Astrocyte of the cerebellum (primary cell): Measurements from ENCODE around the gene CBLN3.
A peak's percentile ranks its signal among the peaks of the same experiment; 100 is the strongest.

Source experiments
- DNase-seq: peaks from one replicate; pipeline ENCODE4 v3.0.0-alpha.2; 2011; ENCODE audit warnings: low read depth
- H3K4me3 ChIP-seq: 2 replicates; pipeline ENCODE4 v1.5.1; 2011; ENCODE audit warnings: mild to moderate bottlenecking, low read depth, low read length, moderate library complexity
- CTCF ChIP-seq: IDR thresholded peaks from 2 replicates; pipeline ENCODE4 v1.5.1; 2012; ENCODE audit warnings: low read length, low read depth, moderate library complexity, mild to moderate bottlenecking; ENCODE audit errors: missing control alignments
- in situ Hi-C: cut with HindIII; loops from 2 replicates; pipeline ENCODE4 v1.10.0; 2017; ENCODE audit warnings: low sequenced_read_pairs

The CBLN3 gene

GRCh38 chr14:24436355-24437019, 7.0 kb upstream of the CBLN3 start:
- H3K4me3 ChIP-seq = no peak overlapping the region
- peak; percentile 75 for TF ChIP-seq CTCF
- in situ Hi-C loops = loop anchor here (5.0 to 10.0 kb wide), 2 partner anchors 114 to 232 kb away; partner anchors contain the start of gene TSSK4
- DNase-seq = peak; percentile 64

GRCh38 chr14:24435998-24436354, 6.5 kb upstream of the CBLN3 start:
- no peak for DNase-seq

GRCh38 chr14:24435192-24435810, 5.8 kb upstream of the CBLN3 start:
- no peak for TF ChIP-seq CTCF
- DNase-seq = no peak
- in situ Hi-C loops = loop anchor here (5.0 to 10.0 kb wide), 2 partner anchors 113 to 230 kb away; partner anchors contain the start of gene TSSK4
- H3K4me3 ChIP-seq = no peak overlapping the region

More at GRCh38 chr14:24435998-24436354, 6.5 kb upstream of the CBLN3 start:
- TF ChIP-seq CTCF = no peak
- no peak overlapping the region for H3K4me3 ChIP-seq
- in situ Hi-C loops = loop anchor here (5.0 to 10.0 kb wide), 2 partner anchors 114 to 231 kb away; partner anchors contain the start of gene TSSK4

GRCh38 chr14:24434676-24435075, 5.2 kb upstream of the CBLN3 start:
- H3K4me3 ChIP-seq = no peak overlapping the region
- in situ Hi-C loops = loop anchor here (5.0 to 10.0 kb wide), 2 partner anchors 112 to 230 kb away; partner anchors contain the start of gene TSSK4
- no peak for DNase-seq
- no peak for TF ChIP-seq CTCF

GRCh38 chr14:24434036-24434435, 4.6 kb upstream of the CBLN3 start:
- DNase-seq = no peak
- H3K4me3 ChIP-seq = no peak overlapping the region
- in situ Hi-C loops = loop anchor here (10.0 kb wide), 1 partner anchor 229 kb away; the partner anchor contains the start of gene TSSK4
- TF ChIP-seq CTCF = no peak

GRCh38 chr14:24432259-24433131, 3.0 kb upstream of the CBLN3 start:
- no peak for DNase-seq
- no peak for TF ChIP-seq CTCF
- peak overlapping the region; percentile 74 for H3K4me3 ChIP-seq
- in situ Hi-C loops = loop anchor here (10.0 kb wide), 1 partner anchor 228 kb away; the partner anchor contains the start of gene TSSK4
